ENCODE results near the gene RUSC2.

Gene RUSC2

GRCh38 chr9:35519692-35520363 is 29.9 kb downstream of the RUSC2 start:
- Histone ChIP-seq H3K4me2 (no peak overlapping the region), H2AFZ (ENCODE audit: low read depth) (no peak overlapping the region), H3K4me3 (IDR thresholded peaks at IDR 0.05; ENCODE audit: insufficient read depth, low read depth, low read length) (no peak overlapping the region), H3K4me1 (ENCODE audit: low read depth, poor library complexity, severe bottlenecking) (no peaks in the 10 kb centered on the region), H3K9ac (no peak overlapping the region), H3K36me3 (ENCODE audit: insufficient read depth) (no peaks in the 10 kb centered on the region), H3K79me2 (ENCODE audit: insufficient read depth, low read depth) (no peaks in the 10 kb centered on the region), H4K20me1 (ENCODE audit: insufficient read depth) (no peaks in the 10 kb centered on the region), H3K27me3 (ENCODE audit: insufficient read depth, low read depth) (no peaks in the 10 kb centered on the region), H3K27ac (no peak overlapping the region)
- no peak for TF ChIP-seq CTCF (conservative IDR thresholded peaks at IDR 0.05; ENCODE audit: low read depth, low read length)

DNA sequence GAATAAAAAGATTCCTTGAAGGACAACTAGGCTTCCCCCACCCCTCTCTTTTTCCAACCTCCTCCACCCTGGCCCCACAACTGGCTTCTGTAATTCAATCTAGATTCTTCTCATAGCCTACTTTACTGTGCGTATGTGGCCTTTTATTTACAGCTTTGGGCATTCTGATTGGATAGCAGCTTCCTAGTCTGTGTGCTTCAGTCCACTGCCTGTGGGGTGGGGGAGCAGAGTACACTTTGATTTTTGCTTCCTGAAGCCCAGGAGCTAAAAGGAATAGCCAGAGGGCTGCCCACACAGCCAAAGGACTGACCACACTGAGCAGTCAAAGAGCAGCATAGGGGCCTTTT is 30.4 kb downstream of the RUSC2 start:
- Histone ChIP-seq H3K36me3 (ENCODE audit: insufficient read depth) (no peaks in the 10 kb centered on the region), H3K4me2 (no peak overlapping the region), H3K4me3 (IDR thresholded peaks at IDR 0.05; ENCODE audit: insufficient read depth, low read depth, low read length) (no peak overlapping the region), H4K20me1 (ENCODE audit: insufficient read depth) (no peaks in the 10 kb centered on the region), H3K79me2 (ENCODE audit: insufficient read depth, low read depth) (no peaks in the 10 kb centered on the region), H3K4me1 (ENCODE audit: low read depth, poor library complexity, severe bottlenecking) (no peaks in the 10 kb centered on the region), H3K27ac (no peak overlapping the region), H3K9ac (no peak overlapping the region), H3K27me3 (ENCODE audit: insufficient read depth, low read depth) (no peaks in the 10 kb centered on the region), H2AFZ (ENCODE audit: low read depth) (no peak overlapping the region)
- TF ChIP-seq CTCF (conservative IDR thresholded peaks at IDR 0.05; ENCODE audit: low read depth, low read length): no peak

- Histone ChIP-seq H3K27ac (no peak overlapping the region), H3K9ac (no peak overlapping the region), H3K4me3 (IDR thresholded peaks at IDR 0.05; ENCODE audit: insufficient read depth, low read depth, low read length) (no peak overlapping the region), H3K27me3 (ENCODE audit: insufficient read depth, low read depth) (no peaks in the 10 kb centered on the region), H4K20me1 (ENCODE audit: insufficient read depth) (no peaks in the 10 kb centered on the region), H2AFZ (ENCODE audit: low read depth) (no peak overlapping the region), H3K79me2 (ENCODE audit: insufficient read depth, low read depth) (no peaks in the 10 kb centered on the region), H3K4me1 (ENCODE audit: low read depth, poor library complexity, severe bottlenecking) (no peaks in the 10 kb centered on the region), H3K36me3 (ENCODE audit: insufficient read depth) (no peaks in the 10 kb centered on the region), H3K4me2 (no peak overlapping the region)
- TF ChIP-seq CTCF (conservative IDR thresholded peaks at IDR 0.05; ENCODE audit: low read depth, low read length): no peak
Observed at GRCh38 chr9:35521708-35522107, 31.8 kb downstream of the RUSC2 start.

DNA sequence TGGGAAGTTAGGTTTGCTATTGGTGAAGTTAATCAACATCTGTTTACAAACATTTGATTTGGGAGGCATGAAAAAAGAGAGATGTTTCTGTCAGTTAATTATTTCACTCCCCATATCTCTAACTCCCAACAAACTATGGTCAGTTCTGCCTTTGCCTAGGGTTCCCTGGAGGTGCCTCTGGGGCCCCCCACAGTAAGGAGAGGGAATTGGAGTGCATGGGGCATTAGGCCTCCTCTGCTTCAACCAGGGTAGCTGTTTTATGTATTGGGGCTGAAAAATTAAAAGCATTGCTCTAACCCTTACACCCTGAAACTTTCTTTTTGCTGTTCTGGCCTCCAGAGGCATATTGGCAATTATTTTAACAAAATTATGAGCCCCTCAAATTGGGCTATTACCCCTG is 32.3 kb downstream of the RUSC2 start:
- TF ChIP-seq CTCF (conservative IDR thresholded peaks at IDR 0.05; ENCODE audit: low read depth, low read length): no peak
- Histone ChIP-seq H3K4me1 (ENCODE audit: low read depth, poor library complexity, severe bottlenecking) (no peaks in the 10 kb centered on the region), H3K27ac (no peak overlapping the region), H4K20me1 (ENCODE audit: insufficient read depth) (no peaks in the 10 kb centered on the region), H3K27me3 (ENCODE audit: insufficient read depth, low read depth) (no peaks in the 10 kb centered on the region), H3K9ac (no peak overlapping the region), H3K4me3 (IDR thresholded peaks at IDR 0.05; ENCODE audit: insufficient read depth, low read depth, low read length) (no peak overlapping the region), H3K4me2 (no peak overlapping the region), H3K36me3 (ENCODE audit: insufficient read depth) (no peaks in the 10 kb centered on the region), H2AFZ (ENCODE audit: low read depth) (no peak overlapping the region), H3K79me2 (ENCODE audit: insufficient read depth, low read depth) (no peaks in the 10 kb centered on the region)

Data from KMS-11 (cell line).